Trophoblast cell (in vitro differentiated cells and primary cell): ENCODE data around the gene RNF182.
"Not testable (repeated sequence)": the region's sequence is repeated elsewhere in the genome, so short reads cannot be mapped to it uniquely, and the experiment has no call there.

ENCODE experiments used
- DNase-seq, 2 donors: peaks; one replicate each; pipeline ENCODE4 v3.0.0-alpha.2; 2016
- H2AFZ ChIP-seq: 2 replicates; pipeline ENCODE4 v1.6.1; 2013; ENCODE audit warnings: low read length, moderate library complexity, mild to moderate bottlenecking; ENCODE audit not compliant: insufficient read depth, poor library complexity
- H2AK5ac ChIP-seq: 2 replicates; pipeline ENCODE4 v1.6.1; 2013; ENCODE audit warnings: mild to moderate bottlenecking, low read length
- H2BK120ac ChIP-seq: 2 replicates; pipeline ENCODE4 v1.6.1; 2013; ENCODE audit warnings: low read length, mild to moderate bottlenecking, moderate library complexity; ENCODE audit not compliant: insufficient read depth, poor library complexity
- H2BK12ac ChIP-seq: 2 replicates; pipeline ENCODE4 v1.6.1; 2013; ENCODE audit warnings: mild to moderate bottlenecking, low read length, moderate library complexity
- H2BK5ac ChIP-seq: 2 replicates; pipeline ENCODE4 v1.6.1; 2013; ENCODE audit warnings: low read length, low read depth, moderate library complexity, mild to moderate bottlenecking; ENCODE audit not compliant: poor library complexity
- H3K14ac ChIP-seq: 2 replicates; pipeline ENCODE4 v1.6.1; 2013; ENCODE audit warnings: mild to moderate bottlenecking, low read length
- H3K18ac ChIP-seq: 2 replicates; pipeline ENCODE4 v1.6.1; 2013; ENCODE audit warnings: mild to moderate bottlenecking, low read length
- H3K23ac ChIP-seq: 2 replicates; pipeline ENCODE4 v1.6.1; 2013; ENCODE audit warnings: low read length
- H3K27ac ChIP-seq: 2 replicates; pipeline ENCODE4 v1.5.1; 2013; ENCODE audit warnings: low read depth, mild to moderate bottlenecking, inconsistent platforms, low read length, moderate library complexity
- H3K27me3 ChIP-seq: 2 replicates; pipeline ENCODE4 v1.6.1; 2013; ENCODE audit warnings: inconsistent platforms, mild to moderate bottlenecking, low read length, moderate library complexity; ENCODE audit not compliant: insufficient read depth
- H3K36me3 ChIP-seq, 2 experiments: 1 replicate in 1 of 2; 2 replicates in 1 of 2; pipeline ENCODE4 v1.6.1; 2013; ENCODE audit warnings: low read length in 2 of 2, mild to moderate bottlenecking in 2 of 2, moderate library complexity in 1 of 2; ENCODE audit not compliant: insufficient read depth in 2 of 2, control insufficient read depth in 1 of 2
- H3K4ac ChIP-seq: 2 replicates; pipeline ENCODE4 v1.6.1; 2013; ENCODE audit warnings: low read depth, mild to moderate bottlenecking, low read length, moderate library complexity
- H3K4me1 ChIP-seq, 2 experiments: 1 replicate in 1 of 2; 2 replicates in 1 of 2; pipeline ENCODE4 v1.6.1; 2013; ENCODE audit warnings: low read length in 2 of 2, mild to moderate bottlenecking in 2 of 2, moderate library complexity in 1 of 2; ENCODE audit not compliant: insufficient read depth in 2 of 2, control insufficient read depth in 1 of 2
- H3K4me2 ChIP-seq: 2 replicates; pipeline ENCODE4 v1.6.1; 2013; ENCODE audit warnings: inconsistent platforms, mild to moderate bottlenecking, low read length, moderate library complexity
- H3K4me3 ChIP-seq: 2 replicates; pipeline ENCODE4 v1.5.1; 2013; ENCODE audit warnings: mild to moderate bottlenecking, low read depth, low read length, inconsistent platforms
- H3K79me1 ChIP-seq: one replicate; pipeline ENCODE4 v1.6.1; 2013; ENCODE audit warnings: low read length
- H3K79me2 ChIP-seq: 2 replicates; pipeline ENCODE4 v1.6.1; 2013; ENCODE audit warnings: low read length, mild to moderate bottlenecking; ENCODE audit not compliant: control insufficient read depth, insufficient read depth, poor library complexity
- H3K9ac ChIP-seq: 2 replicates; pipeline ENCODE4 v1.6.1; 2013; ENCODE audit warnings: mild to moderate bottlenecking, low read length
- H3K9me3 ChIP-seq: 2 replicates; pipeline ENCODE4 v1.6.1; 2013; ENCODE audit warnings: low read depth, mild to moderate bottlenecking, control low read depth, inconsistent platforms, low read length; ENCODE audit not compliant: insufficient read depth
- H4K12ac ChIP-seq: 2 replicates; pipeline ENCODE4 v1.6.1; 2013; ENCODE audit warnings: low read depth, mild to moderate bottlenecking, low read length, moderate library complexity
- H4K8ac ChIP-seq: 2 replicates; pipeline ENCODE4 v1.6.1; 2013; ENCODE audit warnings: low read depth, mild to moderate bottlenecking, low read length, moderate library complexity
- H4K91ac ChIP-seq: one replicate; pipeline ENCODE4 v1.6.1; 2013; ENCODE audit warnings: low read depth, mild to moderate bottlenecking, low read length, moderate library complexity
- WGBS: extraction: QIAGEN DNeasy Blood & Tissue Kit; methylation state at CpG from one replicate; pipeline ENCODE4 v1.1.7; 2013; ENCODE audit warnings: missing lambda C conversion rate; ENCODE audit not compliant: insufficient read length, insufficient coverage; ENCODE audit errors: extremely low coverage; 5-methylcytosine and 5-hydroxymethylcytosine counted together

RNF182 gene

GRCh38 chr6:13934721-13935120 is 10.0 kb downstream of the RNF182 start:
- H2AFZ ChIP-seq: no peak overlapping the region
- no peak overlapping the region for H3K4me3 ChIP-seq
- H3K4ac ChIP-seq: no peak overlapping the region
- no peak overlapping the region for H2BK5ac ChIP-seq
- no peak for DNase-seq
- no peaks in the 10 kb centered on the region for H3K4me1 ChIP-seq
- no peak overlapping the region for H3K9ac ChIP-seq
- no peak overlapping the region for H4K12ac ChIP-seq
- H3K18ac ChIP-seq: no peak overlapping the region
- no peaks in the 10 kb centered on the region for H3K36me3 ChIP-seq
- H4K91ac ChIP-seq: no peak overlapping the region
- H3K79me2 ChIP-seq: no peaks in the 10 kb centered on the region
- no peak overlapping the region for H4K8ac ChIP-seq
- H3K27me3 ChIP-seq: no peaks in the 10 kb centered on the region
- no peaks in the 10 kb centered on the region for H3K79me1 ChIP-seq
- no peak overlapping the region for H2AK5ac ChIP-seq
- H3K14ac ChIP-seq: no peak overlapping the region
- H2BK12ac ChIP-seq: no peak overlapping the region
- H3K4me2 ChIP-seq: no peak overlapping the region
- no peak overlapping the region for H2BK120ac ChIP-seq
- no peak overlapping the region for H3K23ac ChIP-seq
- H3K9me3 ChIP-seq: no peaks in the 10 kb centered on the region
- no CpG with 5 or more reads among the region's 2 CpGs for WGBS
- no peak overlapping the region for H3K27ac ChIP-seq

DNA sequence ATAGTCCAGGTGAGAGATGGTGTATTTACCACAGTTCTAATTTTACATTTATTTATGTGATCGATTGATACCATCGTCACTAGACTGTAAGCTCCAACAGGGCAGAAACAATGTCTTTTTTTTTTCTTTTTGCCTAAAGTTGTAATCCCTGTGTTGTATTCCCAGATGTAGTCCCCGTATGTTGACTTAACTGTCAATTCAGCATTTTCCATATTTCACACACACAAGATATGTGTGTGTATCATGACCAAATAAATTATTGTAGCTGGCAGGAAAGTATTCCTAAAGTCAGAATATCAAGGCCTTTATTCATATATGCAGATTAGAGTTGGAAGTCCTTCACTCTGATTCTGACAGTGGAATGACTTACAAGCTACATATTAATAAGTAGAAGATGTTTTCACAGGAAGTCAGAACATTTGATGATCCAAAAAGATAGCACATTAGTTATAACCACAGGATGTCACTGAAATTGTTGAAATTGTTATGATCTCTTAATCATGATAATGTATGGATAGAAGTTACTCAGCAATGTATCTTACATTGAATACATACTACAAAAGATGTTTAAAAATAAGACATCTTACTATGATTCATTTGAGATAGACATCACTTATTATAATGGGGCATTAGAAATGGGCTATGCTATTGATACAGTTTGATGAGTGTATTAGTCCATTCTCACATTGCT is 10.6 kb downstream of the RNF182 start:
- no peaks in the 10 kb centered on the region for H3K9me3 ChIP-seq
- no peak overlapping the region for H3K4me3 ChIP-seq
- no peak overlapping the region for H2BK5ac ChIP-seq
- no peak overlapping the region for H3K18ac ChIP-seq
- H3K14ac ChIP-seq: no peak overlapping the region
- H3K4me1 ChIP-seq: no peaks in the 10 kb centered on the region
- no peak overlapping the region for H3K4ac ChIP-seq
- no peak overlapping the region for H2BK120ac ChIP-seq
- H4K91ac ChIP-seq: no peak overlapping the region
- no peaks in the 10 kb centered on the region for H3K36me3 ChIP-seq
- H3K27me3 ChIP-seq: no peaks in the 10 kb centered on the region
- H2BK12ac ChIP-seq: no peak overlapping the region
- H2AK5ac ChIP-seq: no peak overlapping the region
- no peak overlapping the region for H3K27ac ChIP-seq
- no peaks in the 10 kb centered on the region for H3K79me2 ChIP-seq
- no peak overlapping the region for H3K9ac ChIP-seq
- H4K8ac ChIP-seq: no peak overlapping the region
- no peak overlapping the region for H2AFZ ChIP-seq
- no peak for DNase-seq
- H4K12ac ChIP-seq: no peak overlapping the region
- H3K23ac ChIP-seq: no peak overlapping the region
- H3K79me1 ChIP-seq: no peaks in the 10 kb centered on the region
- no CpG with 5 or more reads among the region's 3 CpGs for WGBS
- H3K4me2 ChIP-seq: no peak overlapping the region

DNA sequence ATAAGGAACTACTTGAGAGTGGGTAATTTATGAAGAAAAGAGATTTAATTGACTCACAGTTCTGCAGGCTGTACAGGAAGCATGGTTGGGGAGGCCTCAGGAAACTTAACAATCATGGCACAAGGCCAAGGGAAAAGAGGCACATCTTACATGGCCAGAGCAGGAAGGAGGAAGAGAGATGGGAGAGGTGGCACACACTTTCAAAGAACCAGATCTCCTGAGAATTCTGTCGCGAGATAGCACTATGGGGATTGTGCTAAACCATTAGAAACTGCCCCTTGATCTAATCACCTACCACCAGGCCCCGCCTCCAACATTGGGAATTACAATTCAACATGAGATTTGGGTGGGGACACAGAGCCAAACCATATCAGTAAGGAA is 11.1 kb downstream of the RNF182 start:
- not testable (repeated sequence) for H3K4me2 ChIP-seq, H2BK12ac ChIP-seq, H2BK120ac ChIP-seq, H3K18ac ChIP-seq, H4K12ac ChIP-seq, H3K79me1 ChIP-seq, H3K27ac ChIP-seq, H3K79me2 ChIP-seq, DNase-seq, H3K36me3 ChIP-seq, H3K4me1 ChIP-seq, H3K9ac ChIP-seq, H2AK5ac ChIP-seq, H3K9me3 ChIP-seq, H3K4ac ChIP-seq, H3K27me3 ChIP-seq, H2BK5ac ChIP-seq, H4K8ac ChIP-seq, H3K14ac ChIP-seq, H3K4me3 ChIP-seq, H2AFZ ChIP-seq, H4K91ac ChIP-seq, H3K23ac ChIP-seq
- no CpG with 5 or more reads among the region's 3 CpGs for WGBS

DNA sequence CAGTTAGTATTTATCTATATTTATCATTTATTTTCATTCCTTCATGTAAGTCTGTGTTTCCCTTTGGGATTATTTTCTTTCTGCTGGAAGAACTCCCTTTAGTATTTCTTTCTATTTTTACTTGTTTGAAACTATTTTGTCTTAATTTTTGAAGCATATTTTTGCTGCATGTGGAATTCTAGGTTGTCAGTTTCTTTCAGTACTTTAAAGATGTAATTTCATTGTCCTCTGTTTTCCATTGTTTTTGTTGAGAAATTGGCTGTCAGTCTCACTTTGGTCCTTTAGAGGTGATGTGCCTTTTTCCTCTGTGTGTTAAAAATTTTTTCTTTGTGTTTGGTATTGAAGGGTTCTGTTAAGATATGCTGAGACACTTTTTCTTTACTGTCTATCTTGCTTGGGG is 17.1 kb downstream of the RNF182 start:
- Histone ChIP-seq H3K36me3 (no peaks in the 10 kb centered on the region), H2BK120ac (no peak overlapping the region), H4K8ac (no peak overlapping the region), H2BK12ac (no peak overlapping the region), H3K4me2 (no peak overlapping the region), H2AK5ac (no peak overlapping the region), H3K4me1 (no peaks in the 10 kb centered on the region), H2BK5ac (no peak overlapping the region), H3K79me2 (no peaks in the 10 kb centered on the region), H3K27me3 (no peaks in the 10 kb centered on the region), H4K12ac (no peak overlapping the region), H3K27ac (no peak overlapping the region), H3K4ac (no peak overlapping the region), H4K91ac (no peak overlapping the region), H3K79me1 (no peaks in the 10 kb centered on the region), H3K23ac (no peak overlapping the region), H2AFZ (no peak overlapping the region), H3K9ac (no peak overlapping the region), H3K18ac (no peak overlapping the region), H3K14ac (no peak overlapping the region), H3K9me3 (peaks cover 3% of the 10 kb centered on the region), H3K4me3 (no peak overlapping the region)
- no peak for DNase-seq
